GM21576 (cell line): ENCODE measurements around the gene NF1.
"Not testable (repeated sequence)": the region's sequence is repeated elsewhere in the genome, so short reads cannot be mapped to it uniquely, and the experiment has no call there.

Experiments
- ATAC-seq: cut with Tn5 transposase; IDR thresholded peaks from one replicate; pipeline ENCODE4 v1.9.1; 2021; ENCODE audit warnings: mild to moderate bottlenecking, moderate library complexity; ENCODE audit not compliant: unreplicated experiment

The NF1 gene

GRCh38 chr17:31249835-31250141, 155.0 kb downstream of the NF1 start:
- ATAC-seq, result no peak

GRCh38 chr17:31250229-31250628, 155.5 kb downstream of the NF1 start:
- peak; percentile 47 for ATAC-seq

- ATAC-seq, result no peak
Observed at GRCh38 chr17:31251105-31251969, 156.6 kb downstream of the NF1 start.

GRCh38 chr17:31251970-31252328, 157.2 kb downstream of the NF1 start:
- ATAC-seq, result no peak

- no peak for ATAC-seq
Observed at GRCh38 chr17:31252741-31253140, 158.0 kb downstream of the NF1 start.

GRCh38 chr17:31254654-31255053, 159.9 kb downstream of the NF1 start:
- ATAC-seq, result no peak

- ATAC-seq, result no peak
Observed at GRCh38 chr17:31256936-31257335, 162.2 kb downstream of the NF1 start.

GRCh38 chr17:31260151-31260550, 165.4 kb downstream of the NF1 start:
- ATAC-seq, result no peak

- ATAC-seq, result no peak
Observed at GRCh38 chr17:31261601-31262000, 166.8 kb downstream of the NF1 start.

- not testable (repeated sequence) for ATAC-seq
Observed at GRCh38 chr17:31262923-31263322, 168.1 kb downstream of the NF1 start.

- no peak for ATAC-seq
Observed at GRCh38 chr17:31266042-31266441, 171.3 kb downstream of the NF1 start.

GRCh38 chr17:31269036-31269577, 174.3 kb downstream of the NF1 start:
- no peak for ATAC-seq

GRCh38 chr17:31269578-31269983, 174.8 kb downstream of the NF1 start:
- ATAC-seq, result no peak

- no peak for ATAC-seq
Observed at GRCh38 chr17:31272236-31272635, 177.5 kb downstream of the NF1 start.

- no peak for ATAC-seq
Observed at GRCh38 chr17:31272803-31273202, 178.0 kb downstream of the NF1 start.

- ATAC-seq, result no peak
Observed at GRCh38 chr17:31273516-31273915, 178.7 kb downstream of the NF1 start.

- no peak for ATAC-seq
Observed at GRCh38 chr17:31274252-31274651, 179.5 kb downstream of the NF1 start.

GRCh38 chr17:31275116-31275515, 180.3 kb downstream of the NF1 start:
- ATAC-seq, result no peak

GRCh38 chr17:31279401-31279800, 184.6 kb downstream of the NF1 start:
- no peak for ATAC-seq

- no peak for ATAC-seq
Observed at GRCh38 chr17:31281061-31281460, 186.3 kb downstream of the NF1 start.

GRCh38 chr17:31283841-31284240, 189.1 kb downstream of the NF1 start:
- no peak for ATAC-seq

- no peak for ATAC-seq
Observed at GRCh38 chr17:31286587-31286986, 191.8 kb downstream of the NF1 start.

GRCh38 chr17:31287932-31288331, 193.2 kb downstream of the NF1 start:
- not testable (repeated sequence) for ATAC-seq
